CMK (cell line): ENCODE data around the gene INAFM2.

Experiments
- DNase-seq: peaks from one replicate; pipeline ENCODE4 v3.0.0-alpha.2; 2010; ENCODE audit warnings: low read depth

INAFM2 gene

DNA sequence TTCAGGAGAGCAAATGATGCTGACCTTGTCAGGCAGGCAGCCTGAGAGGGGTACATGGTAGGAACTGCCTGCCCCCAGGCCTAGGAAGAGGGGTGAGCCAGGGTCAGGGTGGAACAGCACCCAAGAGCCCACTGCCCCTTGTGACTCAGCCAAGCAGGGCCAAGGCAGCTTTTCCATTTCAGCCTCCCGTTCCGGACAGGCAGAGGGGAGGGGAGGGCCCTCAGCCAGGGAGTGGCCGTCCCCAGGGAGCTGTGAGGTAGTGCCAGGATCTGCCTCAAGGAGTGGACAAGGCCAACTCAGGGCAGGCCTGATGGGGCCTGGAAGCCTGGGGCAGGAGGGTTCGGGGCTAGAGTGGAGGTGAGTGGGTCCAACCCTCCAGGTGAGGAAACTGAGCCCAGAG is 35.5 kb upstream of the INAFM2 start:
- DNase-seq, result no peak

DNA sequence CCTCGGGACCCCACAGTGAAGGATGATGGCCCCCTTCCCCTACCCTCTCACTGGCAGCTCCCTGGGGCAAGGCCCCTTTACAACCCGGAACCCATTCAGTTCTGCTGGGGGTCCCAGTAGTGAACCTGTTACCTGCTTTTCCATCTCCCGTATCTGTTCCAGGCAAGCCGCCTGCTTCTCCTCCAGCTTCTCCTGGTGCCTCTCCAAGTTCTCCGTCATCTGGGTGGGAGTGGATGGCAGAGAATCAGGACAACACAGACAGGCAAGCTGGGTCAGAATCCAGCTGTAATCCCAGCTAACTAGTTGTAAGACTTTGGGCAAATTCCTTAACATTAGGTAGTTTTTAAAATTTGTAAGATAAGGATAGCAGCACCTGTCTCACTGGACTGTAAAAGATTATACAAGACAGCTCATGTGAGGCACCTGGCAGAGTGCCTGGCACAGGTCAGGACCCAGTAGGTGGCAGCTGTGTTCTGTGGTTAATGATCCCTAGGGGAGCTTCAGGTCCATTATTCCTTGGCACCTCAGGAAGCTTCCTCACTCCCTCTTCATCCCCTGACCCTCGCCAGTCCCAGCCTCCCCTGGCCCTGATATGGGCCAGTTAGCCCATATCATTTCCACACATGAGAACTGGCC is 34.2 kb upstream of the INAFM2 start:
- no peak for DNase-seq

DNA sequence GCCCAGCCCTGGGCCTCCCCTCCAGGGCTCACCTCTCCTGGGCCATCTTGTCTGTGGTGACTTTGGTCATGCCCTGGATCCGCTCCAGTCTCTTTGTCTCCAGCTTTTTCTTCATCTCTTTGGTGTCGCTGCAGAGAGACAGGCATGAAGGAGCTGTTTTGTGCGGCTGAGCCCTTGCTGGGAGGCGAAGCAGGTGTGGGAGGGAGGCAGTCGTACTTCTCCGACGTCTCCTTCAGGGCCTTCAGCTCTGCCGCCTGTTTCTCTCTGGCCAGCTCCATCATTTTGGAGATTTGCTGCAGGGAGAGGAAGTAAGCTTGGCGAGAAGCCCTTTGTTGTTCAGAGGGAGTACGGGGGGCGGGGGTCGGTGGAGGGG is 33.0 kb upstream of the INAFM2 start:
- DNase-seq, result no peak

DNA sequence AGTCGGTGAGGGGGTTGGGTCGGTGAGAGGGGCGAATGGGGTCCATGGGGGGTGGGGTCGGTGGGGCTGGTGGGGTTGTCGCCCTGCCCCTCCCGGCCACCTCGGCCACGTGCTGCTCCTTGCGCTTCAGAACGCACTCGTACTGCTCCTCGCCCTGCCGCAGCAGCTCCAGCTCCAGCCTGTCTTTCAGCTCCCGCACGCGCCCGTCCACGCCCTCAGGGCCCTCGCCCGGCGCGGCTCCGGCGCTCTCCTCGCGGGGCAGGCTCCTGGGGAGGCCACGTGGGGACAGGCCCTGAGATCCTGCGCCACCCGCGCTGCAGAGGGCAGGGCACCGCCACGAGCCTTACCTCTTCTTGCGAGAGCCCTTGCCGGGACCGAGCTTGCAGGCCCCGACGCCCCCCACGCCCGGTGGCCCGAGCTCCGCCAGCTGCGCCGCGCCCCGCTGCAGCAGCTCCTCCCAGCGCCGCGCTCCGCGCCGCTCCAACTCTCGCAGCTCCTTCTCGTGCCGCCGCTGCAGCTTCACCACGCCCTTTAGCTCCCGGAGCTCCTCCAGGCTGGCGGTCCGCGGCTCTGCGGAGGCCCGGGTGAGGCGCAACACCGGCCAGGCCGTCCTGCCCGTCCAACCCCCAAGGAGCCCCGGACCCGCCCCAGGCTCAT is 32.4 kb upstream of the INAFM2 start:
- DNase-seq, result no peak

DNA sequence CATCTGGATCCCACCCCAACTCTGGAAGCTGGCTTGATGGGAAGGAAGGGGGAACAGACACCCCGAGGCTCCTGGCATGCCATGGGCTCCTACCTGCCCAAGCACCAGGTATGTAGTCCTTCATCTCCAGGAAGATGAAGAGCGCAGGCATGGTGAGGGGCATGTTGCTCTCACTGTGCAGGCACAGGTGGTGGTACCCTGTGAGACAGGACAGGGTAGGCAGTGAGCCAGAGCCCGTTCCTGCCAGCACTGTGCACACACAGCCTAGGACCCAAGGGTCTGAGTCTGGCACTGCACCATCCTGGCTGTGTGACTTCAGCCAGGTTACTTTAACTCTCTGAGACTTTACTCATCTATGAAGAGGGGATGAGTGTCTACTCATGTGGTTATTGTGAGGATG is 31.2 kb upstream of the INAFM2 start:
- no peak for DNase-seq

DNA sequence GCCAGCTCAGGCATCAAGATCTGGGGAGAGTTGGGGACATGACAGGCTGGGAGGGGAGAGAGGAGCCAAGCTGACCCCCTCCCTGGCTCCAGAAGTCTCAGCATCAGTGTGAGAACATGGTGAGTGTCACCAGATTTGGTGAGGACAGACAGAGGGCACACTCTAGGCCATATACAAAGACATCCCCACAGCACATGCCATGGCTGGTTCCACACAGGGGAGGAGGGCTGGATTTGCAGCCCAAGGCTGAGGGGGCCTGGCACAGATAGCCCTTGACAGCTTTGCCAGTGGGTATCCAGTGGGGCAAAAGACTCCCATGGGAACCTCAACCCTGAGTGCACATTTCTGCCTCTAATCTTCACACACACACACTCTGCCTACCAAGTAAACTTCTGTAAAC is 30.5 kb upstream of the INAFM2 start:
- DNase-seq, result no peak

DNA sequence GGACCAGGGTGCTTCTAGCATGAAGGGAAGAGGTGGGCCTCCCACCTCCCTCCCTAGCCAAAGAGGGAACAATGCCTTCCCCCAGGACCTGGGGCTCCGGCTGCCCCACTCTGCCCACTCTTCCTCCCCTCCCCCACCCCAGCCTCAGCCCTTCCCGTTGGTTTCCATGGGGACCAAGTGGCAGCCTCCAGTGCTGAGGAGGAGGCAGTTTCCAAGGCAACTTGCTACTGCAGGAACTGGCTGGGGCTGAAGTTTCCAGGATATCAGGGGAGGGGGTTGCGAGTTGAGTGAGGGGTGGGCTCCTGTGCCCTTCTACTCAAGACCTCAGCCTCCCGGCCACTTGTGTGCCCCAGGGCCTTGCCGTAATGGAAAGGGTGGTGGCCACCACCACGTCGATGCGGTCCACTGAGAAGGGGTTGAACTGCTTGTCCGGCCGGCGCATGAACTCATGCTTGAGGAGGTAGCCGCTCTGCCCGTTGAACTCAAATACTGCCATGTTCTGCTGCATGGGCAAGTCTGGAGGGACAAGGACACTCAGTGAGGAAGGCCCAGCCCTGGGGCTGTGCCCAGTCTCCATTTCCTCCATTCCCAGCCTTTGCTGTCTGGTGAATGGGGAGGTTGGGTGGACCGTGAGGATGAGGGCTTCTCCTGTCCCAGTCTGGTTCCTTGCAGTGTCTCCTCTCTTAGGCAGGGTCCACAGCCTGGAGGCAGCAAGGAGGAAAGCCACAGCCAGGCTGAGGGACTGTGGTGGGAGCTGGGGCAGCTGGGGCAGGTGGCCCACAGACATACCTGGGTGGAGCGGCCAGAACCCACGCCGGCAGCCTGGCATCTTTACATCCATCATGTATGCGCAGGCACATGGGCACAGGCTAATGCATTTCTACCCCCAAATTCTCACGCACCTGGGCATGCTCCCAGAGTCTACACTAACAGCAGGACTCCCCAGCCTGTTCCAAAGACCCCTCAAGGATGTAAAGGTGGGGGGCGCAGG is 29.3 kb upstream of the INAFM2 start:
- no peak for DNase-seq

DNA sequence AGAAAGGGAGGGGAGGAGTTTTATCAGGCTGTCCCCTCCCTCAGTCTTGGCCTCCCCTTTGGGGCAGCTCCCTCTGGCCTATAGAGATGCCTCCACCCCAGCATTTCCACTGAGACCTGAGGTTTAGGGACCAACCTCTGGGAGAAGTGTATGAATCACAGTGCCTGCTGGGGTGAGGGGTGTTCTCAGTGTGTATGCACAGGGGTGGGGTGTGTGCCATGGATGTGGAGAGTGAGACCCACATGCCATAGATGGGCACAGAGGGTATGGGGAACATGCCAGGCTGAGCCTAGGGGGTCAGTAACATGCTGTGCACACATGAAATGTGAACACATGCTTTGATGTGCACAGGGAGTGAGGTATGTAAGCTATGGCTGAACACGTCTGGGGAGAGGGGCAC is 28.2 kb upstream of the INAFM2 start:
- no peak for DNase-seq

DNA sequence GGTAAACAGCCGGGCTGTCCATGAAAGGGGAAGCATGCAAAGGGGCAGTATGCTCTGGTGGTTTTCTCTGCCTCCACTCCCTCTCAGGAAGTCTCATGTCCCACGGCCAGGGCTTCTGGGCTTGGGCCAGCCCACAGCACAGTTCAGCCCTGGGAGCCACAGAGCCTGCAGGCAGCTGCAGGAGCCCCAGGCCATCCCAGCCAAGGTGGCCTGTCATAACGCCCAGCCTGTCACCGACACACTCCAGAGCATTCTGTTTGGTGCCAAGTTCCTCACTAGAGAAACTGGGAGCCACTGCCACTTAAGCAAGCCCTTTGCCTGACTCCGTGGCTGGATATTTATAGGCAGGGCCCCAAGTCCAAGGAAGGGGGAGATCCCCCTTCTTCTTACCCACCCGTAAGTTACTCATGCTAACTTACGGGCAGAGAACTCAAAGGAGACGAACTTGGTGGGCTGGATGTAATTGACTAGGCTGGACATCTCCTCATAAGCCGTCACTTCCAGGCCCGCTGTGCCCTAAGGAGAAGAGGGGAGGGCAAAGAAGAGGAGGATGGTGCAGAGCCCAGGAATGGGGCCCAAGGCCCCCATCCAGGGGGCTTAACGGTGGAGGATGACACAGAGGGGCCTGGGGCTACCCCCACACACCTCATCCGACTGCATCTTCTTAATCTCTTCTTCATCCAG is 27.5 kb upstream of the INAFM2 start:
- DNase-seq, result no peak

DNA sequence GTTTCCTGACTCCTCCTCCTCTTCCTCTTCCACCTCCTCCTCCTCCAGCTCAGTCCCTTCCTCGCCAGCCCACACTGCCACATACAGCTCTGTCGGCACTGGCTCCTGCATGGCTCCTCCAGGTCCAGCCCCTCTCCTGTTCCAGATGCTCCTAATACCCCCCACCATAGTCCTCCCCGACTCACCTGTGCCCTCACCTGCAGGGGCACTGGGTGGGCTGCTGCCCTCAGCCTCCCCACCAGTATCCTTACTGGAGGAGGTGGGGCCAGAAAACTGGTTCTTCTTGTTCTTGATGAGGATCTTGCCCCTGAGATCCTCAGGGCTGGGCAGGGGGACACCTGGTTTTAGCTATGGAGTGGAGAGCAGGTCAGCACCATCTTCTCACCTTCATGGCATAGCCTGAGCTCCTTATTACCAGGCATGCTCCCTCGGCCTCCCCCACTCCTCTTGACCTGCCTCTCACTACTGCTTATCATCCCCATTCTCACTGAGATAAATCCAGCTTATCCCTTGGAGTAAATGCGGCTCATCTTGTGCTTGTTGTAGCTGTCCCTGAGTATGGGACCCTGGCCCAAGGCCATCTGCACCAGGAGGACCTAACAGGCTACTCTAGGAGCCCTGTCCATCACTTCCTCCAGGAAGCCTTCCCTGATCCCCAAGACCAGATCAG is 26.8 kb upstream of the INAFM2 start:
- DNase-seq, result no peak

DNA sequence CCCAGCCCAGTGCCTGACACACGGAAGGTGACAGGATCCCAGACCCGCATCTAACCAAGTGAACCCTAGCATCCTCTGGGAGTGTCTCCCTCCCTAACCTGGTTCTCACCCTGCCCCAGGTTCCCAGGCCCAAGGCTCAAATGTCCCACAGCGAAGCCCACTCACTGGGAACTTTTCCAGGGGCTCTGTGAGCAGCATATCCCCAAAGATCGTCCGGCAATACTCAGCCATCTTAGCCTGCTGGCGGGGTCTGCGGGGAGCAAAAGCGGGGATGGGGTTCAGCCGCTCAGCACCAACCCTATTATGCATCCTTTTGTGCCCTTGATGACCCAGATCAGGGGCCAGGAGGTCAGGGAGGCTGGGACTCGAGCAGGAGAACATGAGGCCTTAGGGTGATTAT is 26.1 kb upstream of the INAFM2 start:
- no peak for DNase-seq

DNA sequence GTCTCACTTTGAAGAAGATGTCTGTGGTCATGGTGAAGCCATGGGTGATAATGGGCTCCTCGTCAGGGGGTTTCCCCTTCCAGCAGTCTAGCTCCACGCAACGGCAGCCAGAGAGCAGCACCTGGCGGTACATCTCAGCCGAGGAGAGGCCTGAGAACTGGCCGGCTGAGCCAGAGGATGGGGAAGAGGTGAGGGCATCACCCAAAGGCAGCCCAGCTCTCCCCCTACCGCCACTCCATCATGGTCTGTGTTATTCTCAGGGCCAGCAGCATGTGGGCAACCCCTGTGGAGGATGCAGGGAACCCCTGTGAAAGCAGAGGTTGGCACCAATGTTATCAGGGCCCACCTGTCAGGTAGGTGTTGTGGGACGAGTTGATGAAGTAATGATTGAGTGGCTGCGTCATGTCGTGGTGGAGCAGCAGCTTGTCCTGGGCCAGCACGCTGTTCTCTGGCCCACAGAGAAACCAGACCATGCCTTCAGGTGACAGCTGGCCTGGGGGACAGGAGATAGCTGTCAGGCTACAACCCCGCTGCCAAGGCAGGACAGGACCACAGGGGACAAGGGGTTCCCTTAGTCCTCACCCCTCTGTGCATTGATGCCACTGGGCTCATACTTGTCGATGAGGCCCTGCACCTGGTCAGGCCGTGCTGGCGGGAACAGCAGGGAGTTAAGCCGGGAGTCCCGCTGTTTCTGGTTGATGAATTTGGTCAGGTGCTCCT is 25.1 kb upstream of the INAFM2 start:
- no peak for DNase-seq

DNA sequence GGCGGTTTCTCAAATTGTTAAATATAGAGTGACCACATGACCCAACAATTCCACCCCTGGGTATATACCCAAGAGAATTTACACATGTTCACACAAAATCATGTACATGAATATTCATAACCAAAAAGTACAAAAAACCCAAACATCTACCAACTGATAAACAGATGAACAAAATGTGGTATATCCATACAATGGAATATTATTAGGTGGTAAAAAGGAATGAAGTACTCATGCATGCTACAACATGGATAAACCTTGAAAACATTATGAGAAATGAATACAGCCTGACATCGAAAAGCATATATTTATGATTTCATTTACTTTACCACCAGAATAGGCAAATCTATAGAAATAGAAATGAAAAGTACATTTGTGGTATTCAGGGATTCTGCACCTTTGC is 23.1 kb upstream of the INAFM2 start:
- DNase-seq, result no peak

DNA sequence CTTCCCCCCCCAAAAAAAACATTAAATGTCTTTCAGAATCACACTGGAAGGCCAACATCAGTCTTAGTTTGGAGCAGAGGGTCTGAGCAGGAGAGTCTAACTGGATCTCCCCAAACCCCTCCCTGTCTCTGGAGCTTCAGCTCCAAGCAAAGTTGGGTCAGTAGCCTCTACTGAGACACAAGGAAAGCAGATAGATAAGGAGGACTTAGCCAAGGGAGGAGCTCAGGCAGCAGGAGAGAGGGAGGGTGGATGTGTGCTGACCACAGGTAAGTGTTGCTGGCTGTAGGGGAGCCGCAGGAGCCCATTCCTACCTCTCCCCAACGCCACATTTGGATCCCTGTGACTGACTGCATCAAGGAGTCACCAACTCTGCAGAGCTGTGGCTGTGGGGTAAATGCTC is 22.7 kb upstream of the INAFM2 start:
- no peak for DNase-seq

DNA sequence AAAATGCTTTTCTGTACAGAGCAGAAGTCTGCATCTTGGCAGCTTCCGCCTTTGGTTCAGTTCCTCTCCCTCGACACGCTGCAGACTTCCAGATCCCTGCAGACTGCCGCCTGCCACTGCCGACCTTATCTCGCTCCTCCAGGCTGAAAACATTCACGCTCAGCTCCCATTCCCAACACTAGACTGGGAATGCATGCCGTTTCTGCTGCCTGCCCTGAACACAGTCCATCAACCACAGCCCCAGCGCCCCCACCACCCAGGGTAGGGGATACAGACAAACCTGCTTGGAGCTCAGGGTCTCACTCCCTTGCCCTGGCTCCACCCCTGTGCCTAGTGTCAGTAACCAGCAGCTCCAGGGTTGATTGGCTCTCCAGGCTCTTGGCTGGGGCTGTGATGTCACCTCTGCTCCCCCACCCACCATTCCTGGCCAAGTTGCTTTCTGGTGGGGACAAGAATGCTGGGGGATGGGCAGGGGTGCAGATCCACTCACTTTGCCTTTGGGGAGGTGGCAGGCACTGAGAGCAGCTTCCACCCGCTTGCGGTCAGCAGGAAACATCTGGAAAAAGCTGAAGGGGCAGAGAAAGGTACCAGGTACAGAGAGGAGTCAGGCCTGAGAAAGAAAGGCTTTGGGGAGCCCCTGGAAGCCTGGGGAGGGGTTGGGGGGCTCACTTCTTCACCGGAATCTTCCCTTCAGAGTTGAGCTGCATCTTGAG is 21.9 kb upstream of the INAFM2 start:
- DNase-seq, result no peak

DNA sequence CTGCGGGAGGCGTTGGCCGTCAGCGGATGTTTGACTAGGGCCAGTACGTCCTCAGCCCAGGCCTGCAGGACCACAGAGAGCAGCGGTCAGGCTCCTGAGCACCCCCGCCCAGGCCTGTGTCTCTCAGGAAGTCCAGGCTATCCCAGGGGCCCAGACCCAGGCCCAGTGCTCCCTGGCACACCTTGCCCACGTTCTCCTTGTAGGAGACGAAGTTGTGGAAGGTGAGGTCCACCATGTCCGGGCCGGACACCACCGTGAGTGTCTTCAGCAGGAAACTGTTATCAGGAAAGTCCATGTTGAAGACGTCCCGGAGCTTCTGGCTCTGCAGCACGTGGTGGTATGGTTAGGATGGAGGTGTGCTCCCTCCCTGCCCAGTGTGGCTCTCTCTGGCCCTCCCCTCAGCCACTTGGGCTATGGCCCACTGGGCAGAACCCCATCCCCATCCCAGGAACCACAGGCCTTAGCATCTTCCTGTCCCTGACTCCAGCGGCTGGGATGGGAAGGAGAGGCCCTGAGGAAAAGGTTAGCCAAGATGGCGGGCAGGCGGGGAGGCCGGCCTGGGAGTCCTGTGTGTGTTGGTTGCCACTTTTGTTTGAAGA is 21.1 kb upstream of the INAFM2 start:
- DNase-seq, result no peak

DNA sequence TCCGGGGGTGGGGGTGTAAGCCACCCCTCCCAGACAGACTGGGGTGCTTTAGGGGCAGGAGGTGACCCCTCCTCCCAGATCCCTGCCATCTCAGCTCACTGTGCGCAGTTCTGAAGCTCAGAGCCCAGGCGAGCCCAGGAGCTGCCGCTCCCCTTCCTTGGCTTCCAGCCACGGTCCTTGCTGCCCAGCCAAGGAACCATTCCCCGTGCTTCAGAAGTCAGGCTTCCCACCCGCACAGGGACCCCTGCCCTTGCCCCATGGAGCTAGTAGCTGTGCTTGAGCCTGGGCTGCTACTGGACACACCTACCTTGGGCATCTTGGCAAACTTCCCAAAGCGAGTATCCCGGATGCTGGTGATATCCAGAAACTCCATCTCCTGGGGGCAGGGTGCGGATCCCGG is 20.5 kb upstream of the INAFM2 start:
- no peak for DNase-seq

DNA sequence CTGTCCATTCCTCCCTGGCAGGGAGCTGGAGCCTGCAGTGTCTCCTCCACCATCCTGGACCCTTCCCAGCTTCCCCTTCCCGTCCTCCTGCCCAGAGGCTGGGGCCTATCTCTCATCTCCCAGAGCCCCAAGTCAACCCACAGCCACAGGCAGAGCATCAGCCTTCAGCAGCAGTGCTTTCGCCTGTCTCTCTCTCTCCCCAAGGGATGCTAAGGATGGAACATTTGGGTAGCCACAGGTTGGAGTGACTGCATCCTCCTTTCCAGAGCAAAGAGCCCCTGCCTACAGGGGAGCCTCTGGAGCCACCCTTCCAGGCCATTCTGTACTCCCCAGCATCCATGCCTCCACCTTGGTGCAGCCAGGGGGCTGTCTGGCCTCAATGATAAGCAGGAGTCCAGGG is 19.9 kb upstream of the INAFM2 start:
- DNase-seq, result no peak

DNA sequence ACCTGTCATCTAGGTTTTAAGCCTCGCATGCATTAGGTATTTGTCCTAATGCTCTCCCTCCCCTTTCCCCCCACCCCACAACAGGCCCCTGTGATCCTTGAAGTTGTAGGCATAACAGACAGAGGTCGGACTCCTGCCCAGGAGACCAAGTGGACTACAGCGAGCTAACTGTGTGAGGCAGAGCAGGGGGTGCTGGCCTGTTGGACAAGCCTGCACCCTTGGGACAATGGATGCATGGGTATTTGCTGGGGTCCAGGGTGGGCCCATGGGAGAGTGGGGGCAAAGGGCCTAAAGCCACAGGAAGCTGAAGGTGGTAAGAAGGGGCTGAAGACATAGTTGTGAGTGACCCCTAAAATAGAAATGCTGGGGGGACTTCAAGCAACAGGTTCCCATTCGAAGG is 18.2 kb upstream of the INAFM2 start:
- no peak for DNase-seq

DNA sequence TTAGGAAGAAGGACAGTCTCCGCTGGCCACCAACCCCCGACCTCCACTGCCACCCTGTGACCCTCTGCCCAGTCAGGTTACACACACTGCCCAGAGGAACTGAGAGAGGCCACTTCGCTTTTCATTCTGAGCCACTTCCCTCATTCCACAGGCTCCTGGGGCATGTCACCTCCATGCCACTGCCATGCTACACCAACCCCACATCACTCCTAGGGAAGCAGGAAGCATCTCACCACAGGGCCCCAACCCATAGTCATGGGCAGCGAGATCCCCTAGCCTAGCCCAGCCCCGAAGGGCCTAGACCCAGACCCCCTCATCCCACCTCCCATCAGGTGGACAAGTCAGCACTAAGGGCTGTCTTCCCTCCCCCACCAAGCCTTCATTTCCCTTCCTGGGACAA is 17.1 kb upstream of the INAFM2 start:
- no peak for DNase-seq
